DMS79 (cell line): ENCODE measurements around the gene CEACAM5.

Source experiments
- DNase-seq: peaks from one replicate; lab custom pipeline; 2025; lab: John Stamatoyannopoulos, UW

CEACAM5 gene

DNA sequence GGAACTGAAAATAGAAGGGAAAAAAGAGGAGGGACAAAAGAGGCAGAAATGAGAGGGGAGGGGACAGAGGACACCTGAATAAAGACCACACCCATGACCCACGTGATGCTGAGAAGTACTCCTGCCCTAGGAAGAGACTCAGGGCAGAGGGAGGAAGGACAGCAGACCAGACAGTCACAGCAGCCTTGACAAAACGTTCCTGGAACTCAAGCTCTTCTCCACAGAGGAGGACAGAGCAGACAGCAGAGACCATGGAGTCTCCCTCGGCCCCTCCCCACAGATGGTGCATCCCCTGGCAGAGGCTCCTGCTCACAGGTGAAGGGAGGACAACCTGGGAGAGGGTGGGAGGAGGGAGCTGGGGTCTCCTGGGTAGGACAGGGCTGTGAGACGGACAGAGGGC lies at the start of gene CEACAM5:
Gene CEACAM5, plus strand, starts transcription at position 146 of the 400 bp plus-strand sequence. Its CDS starts 106 bp downstream, at position 252.
- DNase-seq = no peak

DNA sequence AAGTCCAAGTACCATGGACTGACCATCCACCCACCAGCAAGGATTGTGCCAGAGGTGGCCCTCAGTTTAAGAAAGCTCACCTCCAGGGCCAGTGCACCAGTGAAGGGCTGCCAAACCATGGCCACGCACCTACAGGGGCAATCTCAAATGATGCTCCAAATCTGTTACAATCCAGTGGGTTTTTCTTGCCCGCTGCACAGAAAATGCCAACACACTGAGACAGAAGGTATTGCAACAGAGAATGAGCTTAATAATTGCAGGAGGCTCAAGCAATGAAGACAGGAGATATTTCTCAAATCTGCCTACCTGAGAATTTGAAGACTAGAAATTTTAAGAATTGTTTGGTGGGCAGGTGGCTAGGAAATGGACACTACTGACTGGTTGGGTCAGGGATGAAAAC lies 42.4 kb upstream of the CEACAM5 start:
- DNase-seq = no peak

DNA sequence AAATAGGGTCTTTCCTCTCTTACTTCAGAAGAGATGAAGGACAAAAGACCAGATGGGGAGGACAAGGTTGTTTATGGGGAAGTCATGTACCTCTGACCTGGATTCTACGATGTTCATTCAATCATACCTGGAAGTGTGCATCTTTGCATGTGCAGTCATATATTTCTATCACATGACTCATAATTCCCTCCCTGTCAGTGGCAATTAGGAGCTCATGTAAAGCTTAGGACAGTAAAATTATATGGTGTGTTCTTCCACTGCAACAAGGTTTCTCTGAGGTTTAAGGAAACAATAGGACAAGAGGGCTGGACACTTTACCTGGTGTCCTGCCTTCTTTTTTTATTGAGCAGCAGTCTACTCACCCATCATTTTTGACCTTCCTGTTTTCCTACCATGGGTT lies 40.1 kb upstream of the CEACAM5 start:
- no peak for DNase-seq

DNA sequence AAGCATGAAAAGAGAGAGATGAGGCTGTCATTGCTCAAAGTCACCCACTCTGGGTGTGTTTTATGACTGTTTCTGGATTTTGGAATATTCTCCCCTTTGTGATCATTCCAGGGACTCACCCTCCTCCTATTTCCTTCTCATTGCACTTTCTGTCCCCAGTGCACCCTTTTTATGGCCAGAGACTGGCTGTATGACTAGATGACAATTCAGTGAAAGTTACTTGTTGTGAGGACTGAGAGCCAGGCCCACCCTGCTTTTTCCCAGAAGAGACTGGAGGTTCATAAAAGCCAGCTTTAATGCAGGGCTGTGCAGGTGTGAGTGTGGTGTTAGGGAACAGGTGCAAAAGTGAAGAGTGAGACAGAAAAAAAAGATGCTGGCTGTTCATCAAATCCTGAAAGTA lies 37.7 kb upstream of the CEACAM5 start:
- no peak for DNase-seq

DNA sequence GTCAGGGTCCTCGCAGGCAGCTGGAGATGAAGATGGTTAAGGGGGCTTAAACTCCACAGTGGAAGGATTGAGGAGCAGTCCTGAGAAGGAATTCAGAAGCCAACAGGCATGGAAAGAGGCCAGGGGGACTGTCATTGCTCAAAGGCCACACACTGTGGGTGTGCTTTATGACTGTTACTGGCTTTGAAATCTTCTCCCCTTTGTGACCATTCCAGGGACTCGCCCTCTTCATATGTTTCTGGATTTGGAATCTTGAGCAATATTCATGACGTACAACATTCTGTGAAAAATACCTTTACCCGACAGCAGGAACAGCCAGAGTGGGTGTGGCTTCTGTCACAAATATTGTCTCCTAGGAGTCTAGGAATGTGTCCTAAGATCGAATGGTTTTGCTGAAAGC lies 36.9 kb upstream of the CEACAM5 start:
- DNase-seq = no peak

DNA sequence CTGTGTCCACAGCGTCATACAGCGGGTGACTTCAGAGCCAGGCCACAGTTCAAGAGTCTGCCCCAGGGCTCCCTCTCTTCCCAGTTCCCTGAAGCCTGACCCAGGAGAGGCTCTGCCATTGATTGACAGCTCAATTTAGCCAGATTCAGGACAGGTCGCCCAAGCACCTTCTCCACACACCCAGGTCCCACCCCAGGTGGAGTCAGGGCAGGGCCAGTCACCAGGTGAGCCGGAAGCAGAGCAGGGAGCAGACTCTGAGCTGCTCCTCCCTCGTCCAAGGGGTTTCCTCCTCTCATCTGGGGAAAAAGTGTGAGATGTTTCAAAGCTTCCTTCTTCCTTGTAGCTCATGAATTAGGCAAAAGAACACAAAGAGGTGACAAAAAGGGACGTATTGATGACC lies 26.0 kb upstream of the CEACAM5 start:
- DNase-seq = no peak

DNA sequence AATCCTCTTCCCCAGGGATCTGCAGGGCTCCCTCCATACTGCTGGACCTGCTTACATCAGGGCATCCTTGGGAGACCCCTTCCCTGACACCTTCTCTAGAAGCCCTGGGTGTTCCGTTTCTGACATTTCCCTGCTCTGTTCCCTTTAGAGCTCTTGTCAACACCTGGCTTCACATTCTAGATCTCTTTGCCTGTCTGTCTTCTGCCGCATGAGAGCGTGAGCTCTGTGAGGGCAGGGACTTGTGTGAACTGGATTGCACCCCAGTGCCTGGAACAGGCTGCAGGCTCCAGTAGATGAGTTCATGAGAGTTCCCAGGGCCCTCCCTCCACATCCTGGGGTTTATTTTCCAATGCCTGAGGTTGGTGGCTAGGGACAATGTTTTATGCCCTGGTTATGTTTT lies 21.0 kb upstream of the CEACAM5 start:
- DNase-seq = no peak

DNA sequence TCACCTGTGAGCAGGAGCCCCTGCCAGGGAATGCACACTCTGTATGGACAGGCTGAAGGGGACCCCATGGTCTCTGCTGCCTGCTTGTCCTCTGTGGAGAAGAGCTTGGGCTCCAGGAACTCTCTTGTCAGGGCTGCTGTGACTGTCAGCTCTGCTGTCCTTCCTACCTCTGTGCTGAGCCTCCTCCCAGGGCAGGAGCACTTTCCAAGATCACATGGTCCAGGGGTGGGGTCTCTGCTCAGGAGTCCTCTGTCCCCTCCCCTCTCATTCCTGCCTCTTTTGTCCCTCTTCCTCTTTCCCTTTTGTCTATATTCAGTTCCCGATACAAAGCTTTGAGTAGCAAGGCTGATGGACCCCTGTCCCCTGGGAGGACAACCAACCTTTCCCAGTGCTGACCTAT lies 20.3 kb upstream of the CEACAM5 start, which contains the start of gene CEACAM7:
Gene CEACAM7, minus strand, starts transcription at position 173 of the 400 bp plus-strand sequence. Its CDS starts 105 bp downstream, at position 68.
- no peak for DNase-seq

DNA sequence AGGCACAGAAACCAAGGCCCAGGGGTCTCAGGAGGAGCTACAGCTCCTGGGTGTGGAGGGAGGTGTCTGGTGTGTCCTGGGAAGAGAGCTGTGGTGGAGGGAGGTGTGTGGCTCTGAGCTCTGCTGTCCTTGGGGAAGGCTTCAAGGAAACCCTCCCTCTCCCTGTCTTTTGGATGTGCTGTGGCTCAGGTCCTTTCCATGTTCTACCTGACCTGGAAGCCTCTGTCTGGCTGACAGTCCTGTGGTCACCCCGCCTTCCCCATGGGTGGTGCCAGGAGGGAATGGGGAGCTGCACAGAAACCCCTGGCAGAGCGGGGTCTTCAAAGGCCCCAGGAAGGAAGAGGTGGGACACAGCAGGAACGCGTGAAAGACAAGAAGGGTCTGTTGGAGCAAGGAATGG lies 19.7 kb upstream of the CEACAM5 start:
- no peak for DNase-seq

DNA sequence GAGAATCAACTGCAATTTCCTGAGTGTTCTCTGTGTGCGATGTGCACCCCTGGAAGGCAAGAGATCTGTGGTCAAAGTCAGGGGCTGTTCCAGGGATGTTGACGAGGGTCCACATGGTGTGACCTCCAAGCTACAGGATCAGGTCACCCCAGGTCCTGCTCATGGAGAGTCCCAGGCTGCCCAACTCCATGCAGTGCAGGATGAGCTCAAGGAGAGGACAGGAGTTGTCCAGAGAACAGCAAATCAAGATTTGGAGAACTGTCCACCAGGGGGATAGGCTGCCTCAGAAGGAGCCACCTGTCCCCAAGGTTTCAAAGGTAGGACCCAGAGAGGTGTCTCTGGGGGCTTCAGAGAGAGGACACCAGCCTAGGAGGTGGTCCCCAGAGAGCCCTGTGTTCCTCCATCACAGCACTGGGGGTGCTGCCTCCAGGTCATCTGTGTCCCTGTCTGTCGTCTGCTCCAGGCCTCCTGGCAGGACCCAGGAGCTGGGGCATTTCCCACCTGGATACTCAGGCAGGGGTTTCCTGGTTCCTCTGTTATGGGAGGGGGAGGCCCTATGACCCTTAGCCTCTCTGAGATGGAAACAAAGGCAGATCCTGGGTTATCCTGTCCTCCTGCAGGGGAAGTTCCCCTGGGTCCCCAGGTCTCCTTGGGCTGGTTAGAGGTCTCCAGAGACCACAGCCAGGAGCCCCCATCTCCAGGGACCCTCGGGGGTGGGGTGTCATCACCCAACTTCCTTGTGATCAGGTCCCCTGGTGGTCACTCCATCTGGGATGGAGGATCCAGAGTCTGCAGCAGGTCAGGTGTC lies 18.2 kb upstream of the CEACAM5 start:
- no peak for DNase-seq

DNA sequence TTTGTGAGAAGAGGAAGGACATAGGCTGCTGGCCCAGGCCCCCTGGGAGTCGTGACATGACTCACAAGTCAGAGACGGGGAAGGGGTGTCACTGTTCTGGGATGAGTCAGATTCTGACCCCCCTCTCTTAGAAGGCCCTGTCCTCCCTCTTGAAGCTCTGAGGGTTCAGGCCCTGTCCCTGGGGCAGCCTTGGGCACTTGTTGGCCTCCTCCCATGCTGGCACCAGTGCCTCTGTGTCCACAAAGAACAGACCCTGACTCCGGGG lies 17.7 kb upstream of the CEACAM5 start:
- DNase-seq = no peak

DNA sequence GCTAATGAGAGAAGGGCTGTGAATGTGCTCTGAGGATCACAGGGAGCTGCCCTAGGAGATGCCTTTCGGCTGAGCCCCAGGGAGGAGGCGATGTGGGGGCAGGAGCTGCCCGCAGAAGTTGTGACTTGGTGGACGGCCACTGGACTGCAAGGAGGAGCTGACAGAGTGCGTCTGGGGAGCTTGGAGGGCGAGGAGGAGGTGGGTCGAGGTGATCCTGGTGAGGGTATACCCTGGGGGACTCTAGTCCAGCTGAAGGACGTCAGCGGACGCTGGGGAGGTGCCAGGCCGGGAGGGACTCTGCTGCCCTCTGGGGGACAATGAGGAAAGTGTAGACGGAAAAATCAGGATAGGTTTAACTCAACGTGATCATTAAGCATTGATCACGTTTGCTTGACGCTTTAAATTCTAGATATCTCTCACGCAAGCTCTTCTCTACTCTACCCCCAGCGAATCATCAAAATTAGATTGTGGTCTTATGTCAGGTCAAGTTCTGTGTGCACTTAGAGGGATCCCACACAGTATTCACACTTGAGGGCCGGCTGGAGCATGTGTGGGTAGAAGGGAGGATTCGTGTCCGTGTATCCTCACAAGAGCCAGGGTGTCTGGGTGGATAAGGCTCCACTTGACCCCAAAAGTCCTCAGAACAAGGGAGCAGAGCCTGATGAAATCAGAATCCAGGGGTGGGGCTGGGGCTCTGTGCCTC lies 17.0 kb upstream of the CEACAM5 start:
- DNase-seq = no peak

DNA sequence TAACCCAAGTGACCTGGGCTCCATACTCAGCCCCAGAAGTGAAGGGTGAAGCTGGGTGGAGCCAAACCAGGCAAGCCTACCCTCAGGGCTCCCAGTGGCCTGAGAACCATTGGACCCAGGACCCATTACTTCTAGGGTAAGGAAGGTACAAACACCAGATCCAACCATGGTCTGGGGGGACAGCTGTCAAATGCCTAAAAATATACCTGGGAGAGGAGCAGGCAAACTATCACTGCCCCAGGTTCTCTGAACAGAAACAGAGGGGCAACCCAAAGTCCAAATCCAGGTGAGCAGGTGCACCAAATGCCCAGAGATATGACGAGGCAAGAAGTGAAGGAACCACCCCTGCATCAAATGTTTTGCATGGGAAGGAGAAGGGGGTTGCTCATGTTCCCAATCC lies 14.2 kb upstream of the CEACAM5 start:
- DNase-seq = no peak

DNA sequence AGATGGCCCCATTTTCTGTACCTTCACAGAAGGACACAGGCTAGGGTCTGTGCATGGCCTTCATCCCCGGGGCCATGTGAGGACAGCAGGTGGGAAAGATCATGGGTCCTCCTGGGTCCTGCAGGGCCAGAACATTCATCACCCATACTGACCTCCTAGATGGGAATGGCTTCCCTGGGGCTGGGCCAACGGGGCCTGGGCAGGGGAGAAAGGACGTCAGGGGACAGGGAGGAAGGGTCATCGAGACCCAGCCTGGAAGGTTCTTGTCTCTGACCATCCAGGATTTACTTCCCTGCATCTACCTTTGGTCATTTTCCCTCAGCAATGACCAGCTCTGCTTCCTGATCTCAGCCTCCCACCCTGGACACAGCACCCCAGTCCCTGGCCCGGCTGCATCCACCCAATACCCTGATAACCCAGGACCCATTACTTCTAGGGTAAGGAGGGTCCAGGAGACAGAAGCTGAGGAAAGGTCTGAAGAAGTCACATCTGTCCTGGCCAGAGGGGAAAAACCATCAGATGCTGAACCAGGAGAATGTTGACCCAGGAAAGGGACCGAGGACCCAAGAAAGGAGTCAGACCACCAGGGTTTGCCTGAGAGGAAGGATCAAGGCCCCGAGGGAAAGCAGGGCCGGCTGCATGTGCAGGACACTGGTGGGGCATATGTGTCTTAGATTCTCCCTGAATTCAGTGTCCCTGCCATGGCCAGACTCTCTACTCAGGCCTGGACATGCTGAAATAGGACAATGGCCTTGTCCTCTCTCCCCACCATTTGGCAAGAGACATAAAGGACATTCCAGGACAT lies 13.4 kb upstream of the CEACAM5 start:
- no peak for DNase-seq

DNA sequence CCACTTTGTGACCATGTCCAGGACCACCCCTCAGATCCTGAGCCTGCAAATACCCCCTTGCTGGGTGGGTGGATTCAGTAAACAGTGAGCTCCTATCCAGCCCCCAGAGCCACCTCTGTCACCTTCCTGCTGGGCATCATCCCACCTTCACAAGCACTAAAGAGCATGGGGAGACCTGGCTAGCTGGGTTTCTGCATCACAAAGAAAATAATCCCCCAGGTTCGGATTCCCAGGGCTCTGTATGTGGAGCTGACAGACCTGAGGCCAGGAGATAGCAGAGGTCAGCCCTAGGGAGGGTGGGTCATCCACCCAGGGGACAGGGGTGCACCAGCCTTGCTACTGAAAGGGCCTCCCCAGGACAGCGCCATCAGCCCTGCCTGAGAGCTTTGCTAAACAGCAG lies 12.7 kb upstream of the CEACAM5 start:
- DNase-seq = no peak

DNA sequence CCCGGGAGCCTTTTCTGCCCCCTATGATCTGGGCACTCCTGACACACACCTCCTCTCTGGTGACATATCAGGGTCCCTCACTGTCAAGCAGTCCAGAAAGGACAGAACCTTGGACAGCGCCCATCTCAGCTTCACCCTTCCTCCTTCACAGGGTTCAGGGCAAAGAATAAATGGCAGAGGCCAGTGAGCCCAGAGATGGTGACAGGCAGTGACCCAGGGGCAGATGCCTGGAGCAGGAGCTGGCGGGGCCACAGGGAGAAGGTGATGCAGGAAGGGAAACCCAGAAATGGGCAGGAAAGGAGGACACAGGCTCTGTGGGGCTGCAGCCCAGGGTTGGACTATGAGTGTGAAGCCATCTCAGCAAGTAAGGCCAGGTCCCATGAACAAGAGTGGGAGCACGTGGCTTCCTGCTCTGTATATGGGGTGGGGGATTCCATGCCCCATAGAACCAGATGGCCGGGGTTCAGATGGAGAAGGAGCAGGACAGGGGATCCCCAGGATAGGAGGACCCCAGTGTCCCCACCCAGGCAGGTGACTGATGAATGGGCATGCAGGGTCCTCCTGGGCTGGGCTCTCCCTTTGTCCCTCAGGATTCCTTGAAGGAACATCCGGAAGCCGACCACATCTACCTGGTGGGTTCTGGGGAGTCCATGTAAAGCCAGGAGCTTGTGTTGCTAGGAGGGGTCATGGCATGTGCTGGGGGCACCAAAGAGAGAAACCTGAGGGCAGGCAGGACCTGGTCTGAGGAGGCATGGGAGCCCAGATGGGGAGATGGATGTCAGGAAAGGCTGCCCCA lies 11.8 kb upstream of the CEACAM5 start:
- no peak for DNase-seq

DNA sequence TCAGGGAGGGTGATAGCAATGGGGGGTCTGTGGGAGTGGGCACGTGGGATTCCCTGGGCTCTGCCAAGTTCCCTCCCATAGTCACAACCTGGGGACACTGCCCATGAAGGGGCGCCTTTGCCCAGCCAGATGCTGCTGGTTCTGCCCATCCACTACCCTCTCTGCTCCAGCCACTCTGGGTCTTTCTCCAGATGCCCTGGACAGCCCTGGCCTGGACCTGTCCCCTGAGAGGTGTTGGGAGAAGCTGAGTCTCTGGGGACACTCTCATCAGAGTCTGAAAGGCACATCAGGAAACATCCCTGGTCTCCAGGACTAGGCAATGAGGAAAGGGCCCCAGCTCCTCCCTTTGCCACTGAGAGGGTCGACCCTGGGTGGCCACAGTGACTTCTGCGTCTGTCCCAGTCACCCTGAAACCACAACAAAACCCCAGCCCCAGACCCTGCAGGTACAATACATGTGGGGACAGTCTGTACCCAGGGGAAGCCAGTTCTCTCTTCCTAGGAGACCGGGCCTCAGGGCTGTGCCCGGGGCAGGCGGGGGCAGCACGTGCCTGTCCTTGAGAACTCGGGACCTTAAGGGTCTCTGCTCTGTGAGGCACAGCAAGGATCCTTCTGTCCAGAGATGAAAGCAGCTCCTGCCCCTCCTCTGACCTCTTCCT lies 11.1 kb upstream of the CEACAM5 start:
- DNase-seq = no peak

DNA sequence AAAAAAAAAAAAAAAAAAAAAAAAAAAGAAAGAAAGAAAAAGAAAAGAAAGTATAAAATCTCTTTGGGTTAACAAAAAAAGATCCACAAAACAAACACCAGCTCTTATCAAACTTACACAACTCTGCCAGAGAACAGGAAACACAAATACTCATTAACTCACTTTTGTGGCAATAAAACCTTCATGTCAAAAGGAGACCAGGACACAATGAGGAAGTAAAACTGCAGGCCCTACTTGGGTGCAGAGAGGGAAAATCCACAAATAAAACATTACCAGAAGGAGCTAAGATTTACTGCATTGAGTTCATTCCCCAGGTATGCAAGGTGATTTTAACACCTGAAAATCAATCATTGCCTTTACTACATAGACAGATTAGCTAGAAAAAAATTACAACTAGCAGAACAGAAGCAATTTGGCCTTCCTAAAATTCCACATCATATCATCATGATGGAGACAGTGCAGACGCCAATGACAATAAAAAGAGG lies 9.6 kb upstream of the CEACAM5 start:
- no peak for DNase-seq

DNA sequence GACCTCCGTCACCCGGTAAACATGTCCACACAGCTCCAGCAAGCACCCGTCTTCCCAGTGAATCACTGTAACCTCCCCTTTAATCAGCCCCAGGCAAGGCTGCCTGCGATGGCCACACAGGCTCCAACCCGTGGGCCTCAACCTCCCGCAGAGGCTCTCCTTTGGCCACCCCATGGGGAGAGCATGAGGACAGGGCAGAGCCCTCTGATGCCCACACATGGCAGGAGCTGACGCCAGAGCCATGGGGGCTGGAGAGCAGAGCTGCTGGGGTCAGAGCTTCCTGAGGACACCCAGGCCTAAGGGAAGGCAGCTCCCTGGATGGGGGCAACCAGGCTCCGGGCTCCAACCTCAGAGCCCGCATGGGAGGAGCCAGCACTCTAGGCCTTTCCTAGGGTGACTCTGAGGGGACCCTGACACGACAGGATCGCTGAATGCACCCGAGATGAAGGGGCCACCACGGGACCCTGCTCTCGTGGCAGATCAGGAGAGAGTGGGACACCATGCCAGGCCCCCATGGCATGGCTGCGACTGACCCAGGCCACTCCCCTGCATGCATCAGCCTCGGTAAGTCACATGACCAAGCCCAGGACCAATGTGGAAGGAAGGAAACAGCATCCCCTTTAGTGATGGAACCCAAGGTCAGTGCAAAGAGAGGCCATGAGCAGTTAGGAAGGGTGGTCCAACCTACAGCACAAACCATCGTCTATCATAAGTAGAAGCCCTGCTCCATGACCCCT lies 9.0 kb upstream of the CEACAM5 start:
- no peak for DNase-seq

DNA sequence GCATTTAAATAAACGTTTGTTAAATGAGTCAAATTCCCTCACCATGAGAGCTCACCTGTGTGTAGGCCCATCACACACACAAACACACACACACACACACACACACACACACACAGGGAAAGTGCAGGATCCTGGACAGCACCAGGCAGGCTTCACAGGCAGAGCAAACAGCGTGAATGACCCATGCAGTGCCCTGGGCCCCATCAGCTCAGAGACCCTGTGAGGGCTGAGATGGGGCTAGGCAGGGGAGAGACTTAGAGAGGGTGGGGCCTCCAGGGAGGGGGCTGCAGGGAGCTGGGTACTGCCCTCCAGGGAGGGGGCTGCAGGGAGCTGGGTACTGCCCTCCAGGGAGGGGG lies 8.5 kb upstream of the CEACAM5 start:
- DNase-seq = no peak
